ENCODE data around the gene RIN3. TPM values are rescaled to one million over a fixed set of nuclear protein-coding genes. Genes with fewer than 3 reads are reported as not detected.

Gene RIN3
- total and polyA plus RNA-seq, 2 donors (not counting 3 experiments of a cell fraction or from before 2014, with no cell fraction given): 5.1 to 20.8 TPM

GRCh38 chr14:92552066-92552465, 38.5 kb downstream of the RIN3 start:
- dilution Hi-C loops (cut with MboI; ENCODE audit: extremely low pct_ligation_motif_present, low sequenced_read_pairs): no loop called here

More at GRCh38 chr14:92552066-92552465, 38.5 kb downstream of the RIN3 start:
- H3K4me3 ChIP-seq (replicated peaks in 1 of 3; ENCODE audit: insufficient read depth in 1 of 3, low read depth in 1 of 3, low read length in 3 of 3): no peak overlapping the region
- no peaks in the 10 kb centered on the region for H3K79me2 ChIP-seq (ENCODE audit: control insufficient read depth, insufficient read depth, low read length)
- no peak overlapping the region for H2AFZ ChIP-seq (ENCODE audit: low read depth, low read length)
- no peak for DNase-seq (ENCODE audit: low read depth, low spot score)
- no peak for FAIRE-seq
- H3K4me1 ChIP-seq (ENCODE audit: control insufficient read depth, extremely low read depth, insufficient read depth, low read length): no peaks in the 10 kb centered on the region
- H3K36me3 ChIP-seq (ENCODE audit: control insufficient read depth in 2 of 2, extremely low read depth in 1 of 2, insufficient read depth in 2 of 2, low read length in 2 of 2): peaks cover 0 to 2% of the 10 kb centered on the region in 2 experiments
- H4K20me1 ChIP-seq (replicated peaks; ENCODE audit: control insufficient read depth, extremely low read depth, insufficient read depth, low read length): no peaks in the 10 kb centered on the region
- no peaks in the 10 kb centered on the region for H3K27me3 ChIP-seq (ENCODE audit: control insufficient read depth in 2 of 2, insufficient read depth in 2 of 2, low read length in 2 of 2)
- ChIA-PET CTCF (no interaction called here), POLR2A (no interaction called here)
- H3K27ac ChIP-seq (ENCODE audit: insufficient read depth, low read depth, low read length): no peak overlapping the region
- TF ChIP-seq MYC (IDR thresholded peaks at IDR 0.05; ENCODE audit: low read depth, low read length): no peak
- TF ChIP-seq CTCF (IDR thresholded peaks at IDR 0.05; ENCODE audit: extremely low read depth in 1 of 2, insufficient read depth in 1 of 2, low read depth in 1 of 2, low read length in 2 of 2): no peak
- no peak for TF ChIP-seq MAX (IDR thresholded peaks at IDR 0.05; ENCODE audit: insufficient read depth, insufficient read length)
- no peak for TF ChIP-seq JUN (IDR thresholded peaks at IDR 0.05; ENCODE audit: borderline replicate concordance, insufficient read depth, insufficient read length, low read depth)
- TF ChIP-seq POLR2A (IDR thresholded peaks at IDR 0.05; ENCODE audit: low read depth, low read length): no peak
- no peak for TF ChIP-seq POLR2AphosphoS5 (IDR thresholded peaks at IDR 0.05; ENCODE audit: insufficient read depth, low read depth, low read length)
- no peak for TF ChIP-seq EZH2 (IDR thresholded peaks at IDR 0.05; ENCODE audit: borderline replicate concordance, low read depth, low read length, severe bottlenecking)
- TF ChIP-seq FOS (IDR thresholded peaks at IDR 0.05; ENCODE audit: borderline replicate concordance, insufficient read depth, low read length): no peak
- TF ChIP-seq GATA2 (IDR thresholded peaks at IDR 0.05; ENCODE audit: insufficient read depth, insufficient read length, low read depth, low read length): no peak
- no peaks in the 10 kb centered on the region for H3K9me3 ChIP-seq (replicated peaks; ENCODE audit: control insufficient read depth, insufficient read depth, low read length)
- H3K4me2 ChIP-seq (ENCODE audit: insufficient read depth, low read length): no peak overlapping the region
- no peak overlapping the region for H3K9ac ChIP-seq (replicated peaks; ENCODE audit: extremely low read depth, insufficient read depth, low read length)
- BruUV-seq (replicated peaks): no TSS peak
- intact Hi-C loops (cut with micrococcal nuclease): no loop called here
- no peaks in the 10 kb centered on the region for H3K9me1 ChIP-seq (replicated peaks; ENCODE audit: control insufficient read depth, extremely low read depth, insufficient read depth, low read length)
